HFFc6 (cell line): Measurements from ENCODE around the gene TREH. TPM values are rescaled to one million over a fixed set of nuclear protein-coding genes. Genes with fewer than 3 reads are reported as not detected.
"Not testable (repeated sequence)": the region's sequence is repeated elsewhere in the genome, so short reads cannot be mapped to it uniquely, and the experiment has no call there.

Experiments used
- DNase-seq: peaks from one replicate; pipeline ENCODE4 v3.0.0-alpha.2; 2018
- H3K27ac Mint-ChIP-seq: 2 replicates; pipeline ENCODE4 v1.8.0; 2020; ENCODE audit warnings: mild to moderate bottlenecking, mixed read lengths
- H3K27me3 Mint-ChIP-seq: 2 replicates; pipeline ENCODE4 v1.8.0; 2021; ENCODE audit warnings: mild to moderate bottlenecking, moderate library complexity, mixed read lengths; ENCODE audit not compliant: insufficient read depth
- H3K36me3 Mint-ChIP-seq: 2 replicates; pipeline ENCODE4 v1.8.0; 2021; ENCODE audit warnings: low read depth, mixed read lengths
- H3K4me1 Mint-ChIP-seq: 2 replicates; pipeline ENCODE4 v1.8.0; 2020; ENCODE audit warnings: low read depth, mixed read lengths
- H3K4me3 Mint-ChIP-seq: 2 replicates; pipeline ENCODE4 v1.8.0; 2020; ENCODE audit warnings: mild to moderate bottlenecking, moderate library complexity, mixed read lengths
- H3K9me3 Mint-ChIP-seq: 2 replicates; pipeline ENCODE4 v1.8.0; 2020; ENCODE audit warnings: mild to moderate bottlenecking, mixed read lengths
- CTCF ChIP-seq: fragments of 200-600 bp; sonication (generic); IDR thresholded peaks from 2 replicates; pipeline ENCODE4 v1.5.0; 2021; ENCODE audit warnings: antibody characterized with exemption, mild to moderate bottlenecking
- total RNA-seq, 6 experiments: library from RNA; stranded (reverse); fragmentation: NEBNext Ultra II Directional; extraction: Animal tissue kit (Norgen Biotek cat#: 25700); gene quantifications; 2 replicates in 1 of 6; 3 replicates in 5 of 6; pipeline ENCODE4 v1.2.3, GENCODE V29; 2021

Gene TREH
- total RNA-seq, 6 experiments from 2014 or later = 0.07 TPM; not detected in 5

GRCh38 chr11:118615976-118616371, 63.5 kb downstream of the TREH start:
- H3K4me3 Mint-ChIP-seq = no peak overlapping the region
- peaks cover 86% of the 10 kb centered on the region for H3K4me1 Mint-ChIP-seq
- H3K36me3 Mint-ChIP-seq = peaks cover 24% of the 10 kb centered on the region

DNA sequence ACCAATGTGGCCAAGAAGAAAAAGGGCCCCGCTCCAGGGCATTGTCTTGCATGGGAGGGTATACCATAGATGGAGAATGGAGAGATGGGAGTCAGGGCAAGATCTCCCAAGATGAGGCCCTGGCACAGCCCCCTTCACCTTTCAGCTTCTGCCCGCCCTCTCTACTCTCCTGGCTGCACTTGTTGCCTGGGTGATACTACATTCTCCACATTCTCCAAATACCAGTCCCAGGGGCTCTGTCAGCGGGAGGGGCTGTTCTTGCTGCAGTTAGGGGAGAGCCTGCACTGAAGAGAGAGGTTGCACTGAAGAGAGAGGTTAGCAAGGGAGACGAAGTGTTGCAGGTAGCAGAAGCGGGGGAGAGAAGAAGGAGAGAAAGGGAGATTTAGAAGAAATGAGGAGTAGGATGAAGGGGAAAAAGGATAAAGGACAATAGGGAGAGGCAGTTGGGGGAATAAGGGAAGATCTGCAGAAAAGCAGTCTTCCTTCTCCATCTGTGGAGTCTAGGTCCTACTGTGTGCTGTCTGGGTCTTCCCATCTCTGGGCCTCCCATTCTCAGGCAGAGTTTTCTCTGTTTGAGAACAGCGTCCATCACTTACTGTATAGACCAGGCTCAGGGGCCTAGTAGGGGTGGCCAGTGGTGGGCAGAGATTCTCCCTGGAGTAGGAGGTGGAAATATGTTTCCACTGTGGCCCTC, 64.0 kb downstream of the TREH start:
- Mint-ChIP-seq H3K4me3 (peak overlapping the region; percentile 47), H3K36me3 (peaks cover 21% of the 10 kb centered on the region)
- TF ChIP-seq CTCF = no peak

More at GRCh38 chr11:118615976-118616371, 63.5 kb downstream of the TREH start:
- H3K27me3 Mint-ChIP-seq = peaks cover 3% of the 10 kb centered on the region
- no peaks in the 10 kb centered on the region for H3K9me3 Mint-ChIP-seq
- no peak for DNase-seq
- TF ChIP-seq CTCF = no peak
- peak overlapping the region; percentile 87 for H3K27ac Mint-ChIP-seq

DNA sequence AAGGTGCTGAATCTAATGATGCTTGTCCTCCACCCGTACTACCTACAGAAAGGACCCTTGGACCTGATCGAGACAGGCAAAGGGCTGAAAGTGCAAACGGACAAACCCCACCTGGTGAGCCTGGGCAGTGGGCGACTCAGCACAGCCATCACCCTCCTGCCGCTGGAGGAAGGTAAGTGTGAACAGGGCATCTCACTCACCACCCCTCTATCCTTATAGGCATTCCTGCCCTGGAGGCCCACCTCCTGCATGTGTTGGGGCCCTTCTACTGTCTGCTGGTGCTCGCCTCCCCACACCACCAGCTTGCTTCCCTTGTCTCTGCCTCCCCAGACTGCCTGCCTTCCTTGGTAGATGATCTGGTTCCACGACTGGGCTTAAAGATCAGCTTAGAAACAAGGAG, 64.9 kb downstream of the TREH start:
- peak overlapping the region; percentile 87 for H3K27ac Mint-ChIP-seq
- H3K4me1 Mint-ChIP-seq = peaks cover 81% of the 10 kb centered on the region

More for the DNA sequence above, 64.0 kb downstream of the TREH start:
- Mint-ChIP-seq H3K27me3 (peaks cover 3% of the 10 kb centered on the region), H3K27ac (peak overlapping the region; percentile 87), H3K9me3 (no peaks in the 10 kb centered on the region), H3K4me1 (peaks cover 82% of the 10 kb centered on the region)
- DNase-seq = no peak

DNA sequence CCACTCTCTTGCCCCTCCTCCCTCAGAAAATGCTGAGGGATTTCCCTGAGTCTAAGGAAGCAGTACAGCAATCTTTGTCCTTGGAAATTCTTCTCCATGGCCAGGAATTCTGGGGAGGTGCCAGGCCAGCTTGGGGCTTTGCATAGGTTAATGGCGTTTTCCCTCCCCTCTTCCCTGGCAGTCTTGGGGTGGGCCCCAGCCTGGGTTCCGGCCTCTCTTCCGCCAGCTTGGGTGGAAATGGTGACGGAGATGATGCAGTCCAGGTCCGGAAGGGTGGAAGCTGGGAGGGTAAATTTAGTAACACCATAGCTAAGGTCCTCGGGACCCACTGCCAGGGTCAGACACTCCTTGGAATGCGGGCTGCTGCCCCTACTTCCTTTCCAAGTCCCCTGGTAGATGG, 67.1 kb downstream of the TREH start:
- Mint-ChIP-seq H3K36me3 (peaks cover 21% of the 10 kb centered on the region), H3K9me3 (no peaks in the 10 kb centered on the region), H3K4me3 (peak overlapping the region; percentile 72), H3K27me3 (no peaks in the 10 kb centered on the region; the same call in none of the 2 replicates), H3K27ac (peak overlapping the region; percentile 78), H3K4me1 (peaks cover 71% of the 10 kb centered on the region)
- no peak for TF ChIP-seq CTCF
- no peak for DNase-seq

More for the DNA sequence above, 64.9 kb downstream of the TREH start:
- H3K4me3 Mint-ChIP-seq = no peak overlapping the region
- peaks cover 16% of the 10 kb centered on the region for H3K36me3 Mint-ChIP-seq
- no peaks in the 10 kb centered on the region; the same call in none of the 2 replicates for H3K27me3 Mint-ChIP-seq
- no peaks in the 10 kb centered on the region for H3K9me3 Mint-ChIP-seq
- TF ChIP-seq CTCF = no peak
- no peak for DNase-seq

- not testable (repeated sequence) for H3K9me3 Mint-ChIP-seq, H3K27me3 Mint-ChIP-seq, DNase-seq
- peaks cover 70% of the 10 kb centered on the region for H3K4me1 Mint-ChIP-seq
- peak overlapping the region; percentile 71 for H3K4me3 Mint-ChIP-seq
- H3K27ac Mint-ChIP-seq = peak overlapping the region; percentile 66
- H3K36me3 Mint-ChIP-seq = peaks cover 17% of the 10 kb centered on the region
Measured at GRCh38 chr11:118611433-118611795, 68.0 kb downstream of the TREH start.

GRCh38 chr11:118610773-118611432, 68.5 kb downstream of the TREH start:
- peak; percentile 56 for DNase-seq
- Mint-ChIP-seq H3K4me1 (peaks cover 70% of the 10 kb centered on the region), H3K4me3 (peak overlapping the region; percentile 84), H3K9me3 (no peaks in the 10 kb centered on the region), H3K27me3 (no peaks in the 10 kb centered on the region; the same call in none of the 2 replicates), H3K27ac (peak overlapping the region; percentile 97), H3K36me3 (peaks cover 12% of the 10 kb centered on the region)
- peak; percentile 93 for TF ChIP-seq CTCF
